GM10266 (cell line): ENCODE results near the gene MBD5.

Experiments used
- DNase-seq: peaks from one replicate; pipeline ENCODE4 v3.0.0; 2012; ENCODE audit errors: extremely low spot score
- CTCF ChIP-seq: IDR thresholded peaks from 2 replicates; pipeline ENCODE4 v1.5.1; 2012; ENCODE audit warnings: mild to moderate bottlenecking, low read depth; ENCODE audit not compliant: control insufficient read depth, insufficient read depth; ENCODE audit errors: missing control alignments

The MBD5 gene

GRCh38 chr2:148013876-148014275 lies 7.0 kb upstream of the MBD5 start:
- TF ChIP-seq CTCF: no peak
- DNase-seq: no peak

- no peak for TF ChIP-seq CTCF
- no peak for DNase-seq
Measured at GRCh38 chr2:148014616-148015015, 6.3 kb upstream of the MBD5 start.

GRCh38 chr2:148020111-148021058 lies 506 bp upstream of the MBD5 start, which contains the start of gene ORC4:
Gene ORC4, minus strand, starts transcription at chr2:148020737. Its CDS starts 44,779 bp downstream, at chr2:147975958.
- peak; percentile 24 for TF ChIP-seq CTCF
- DNase-seq: peak; percentile 81

- no peak for DNase-seq
- TF ChIP-seq CTCF: no peak
Measured at GRCh38 chr2:148021886-148022285, 995 bp downstream of the MBD5 start.

- TF ChIP-seq CTCF: no peak
- no peak for DNase-seq
Measured at GRCh38 chr2:148022351-148022750, 1.5 kb downstream of the MBD5 start.

GRCh38 chr2:148022882-148023281 lies 2.0 kb downstream of the MBD5 start:
- TF ChIP-seq CTCF: no peak
- DNase-seq: no peak

GRCh38 chr2:148023861-148024260 lies 3.0 kb downstream of the MBD5 start:
- DNase-seq: no peak
- no peak for TF ChIP-seq CTCF
